Astrocyte (in vitro differentiated cells and primary cell): Measurements from ENCODE around the gene DAG1. TPM values are rescaled to one million over a fixed set of nuclear protein-coding genes. Genes with fewer than 3 reads are reported as not detected.

Experiments
- DNase-seq: peaks from one replicate; pipeline ENCODE4 v3.0.0-alpha.2; 2010; ENCODE audit warnings: low read depth
- FAIRE-seq: peaks from 2 replicates; lab custom pipeline; 2011; peaks lifted over from hg19 to GRCh38; lab: Jason Lieb, UNC
- H2AFZ ChIP-seq: 2 replicates; pipeline ENCODE4 v1.6.0; 2012; ENCODE audit warnings: low read depth, low read length, inconsistent platforms
- H3K27ac ChIP-seq: 2 replicates; pipeline ENCODE4 v1.5.1; 2011; ENCODE audit warnings: low read depth, low read length, inconsistent platforms
- H3K27me3 ChIP-seq: 2 replicates; pipeline ENCODE4 v1.6.0; 2011; ENCODE audit warnings: low read length, inconsistent platforms; ENCODE audit not compliant: insufficient read depth
- H3K36me3 ChIP-seq: 2 replicates; pipeline ENCODE4 v1.5.1; 2011; ENCODE audit warnings: low read length, inconsistent platforms; ENCODE audit not compliant: insufficient read depth
- H3K4me1 ChIP-seq: 2 replicates; pipeline ENCODE4 v1.5.1; 2011; ENCODE audit warnings: low read length, inconsistent platforms; ENCODE audit not compliant: insufficient read depth
- H3K4me2 ChIP-seq: 2 replicates; pipeline ENCODE4 v1.6.0; 2012; ENCODE audit warnings: low read length, inconsistent platforms
- H3K4me3 ChIP-seq: 2 replicates; pipeline ENCODE4 v1.5.1; 2011; ENCODE audit warnings: low read depth, mild to moderate bottlenecking, low read length, inconsistent platforms; ENCODE audit not compliant: insufficient read depth
- H3K79me2 ChIP-seq: 2 replicates; pipeline ENCODE4 v1.6.0; 2012; ENCODE audit warnings: mild to moderate bottlenecking, low read length, inconsistent platforms; ENCODE audit not compliant: insufficient read depth
- H3K9ac ChIP-seq: 2 replicates; pipeline ENCODE4 v1.6.0; 2012; ENCODE audit warnings: mild to moderate bottlenecking, low read length, inconsistent platforms
- H3K9me3 ChIP-seq: 2 replicates; pipeline ENCODE4 v1.5.1; 2012; ENCODE audit warnings: low read depth, mild to moderate bottlenecking, low read length, inconsistent platforms; ENCODE audit not compliant: insufficient read depth
- H4K20me1 ChIP-seq: 2 replicates; pipeline ENCODE4 v1.6.0; 2012; ENCODE audit warnings: low read length, inconsistent platforms; ENCODE audit not compliant: insufficient read depth
- H3K27ac Mint-ChIP-seq: one replicate; pipeline ENCODE4 v1.8.0; 2021; ENCODE audit warnings: mild to moderate bottlenecking, mixed read lengths; ENCODE audit not compliant: unreplicated experiment
- H3K27me3 Mint-ChIP-seq: one replicate; pipeline ENCODE4 v1.8.0; 2021; ENCODE audit warnings: low read depth, mixed read lengths; ENCODE audit not compliant: unreplicated experiment
- H3K36me3 Mint-ChIP-seq: one replicate; pipeline ENCODE4 v1.8.0; 2021; ENCODE audit warnings: low read depth, mixed read lengths; ENCODE audit not compliant: unreplicated experiment
- H3K4me1 Mint-ChIP-seq: one replicate; pipeline ENCODE4 v1.8.0; 2021; ENCODE audit warnings: low read depth, mixed read lengths; ENCODE audit not compliant: unreplicated experiment
- H3K4me3 Mint-ChIP-seq: one replicate; pipeline ENCODE4 v1.8.0; 2021; ENCODE audit warnings: mild to moderate bottlenecking, moderate library complexity, mixed read lengths; ENCODE audit not compliant: unreplicated experiment
- H3K9me3 Mint-ChIP-seq: one replicate; pipeline ENCODE4 v1.8.0; 2021; ENCODE audit warnings: mild to moderate bottlenecking, mixed read lengths; ENCODE audit not compliant: unreplicated experiment
- EZH2 ChIP-seq: IDR thresholded peaks from 2 replicates; pipeline ENCODE4 v1.6.1; 2012; ENCODE audit warnings: mild to moderate bottlenecking, low read length, inconsistent platforms; ENCODE audit not compliant: insufficient read depth
- total RNA-seq: library from RNA; stranded (reverse); gene quantifications from 2 replicates; pipeline ENCODE4 v1.2.1, GENCODE V29; 2021
- TF ChIP-seq, protein P1 (sequence below): IDR thresholded peaks from 2 replicates; pipeline ENCODE4 v1.5.1; 2011; ENCODE audit warnings: low read depth, mild to moderate bottlenecking, inconsistent platforms, low read length, moderate library complexity; ENCODE audit not compliant: insufficient read depth

DAG1 gene
- total RNA-seq, 1 donor from 2014 or later: 84.3 TPM

GRCh38 chr3:49471856-49472495 is 1.9 kb downstream of the DAG1 start:
- H2AFZ ChIP-seq: no peak overlapping the region
- peaks cover 22% of the 10 kb centered on the region for H3K4me1 ChIP-seq
- H3K79me2 ChIP-seq: peaks cover 31% of the 10 kb centered on the region
- Mint-ChIP-seq H3K36me3 (peaks cover 2% of the 10 kb centered on the region), H3K9me3 (no peaks in the 10 kb centered on the region), H3K27me3 (no peaks in the 10 kb centered on the region), H3K4me1 (peaks cover 23% of the 10 kb centered on the region), H3K27ac (peak overlapping the region; percentile 73), H3K4me3 (peak overlapping the region; percentile 92)
- DNase-seq: no peak
- no peaks in the 10 kb centered on the region for H3K27me3 ChIP-seq
- no peak overlapping the region for H3K27ac ChIP-seq
- no peaks in the 10 kb centered on the region for H3K36me3 ChIP-seq
- TF ChIP-seq, protein P1, sequence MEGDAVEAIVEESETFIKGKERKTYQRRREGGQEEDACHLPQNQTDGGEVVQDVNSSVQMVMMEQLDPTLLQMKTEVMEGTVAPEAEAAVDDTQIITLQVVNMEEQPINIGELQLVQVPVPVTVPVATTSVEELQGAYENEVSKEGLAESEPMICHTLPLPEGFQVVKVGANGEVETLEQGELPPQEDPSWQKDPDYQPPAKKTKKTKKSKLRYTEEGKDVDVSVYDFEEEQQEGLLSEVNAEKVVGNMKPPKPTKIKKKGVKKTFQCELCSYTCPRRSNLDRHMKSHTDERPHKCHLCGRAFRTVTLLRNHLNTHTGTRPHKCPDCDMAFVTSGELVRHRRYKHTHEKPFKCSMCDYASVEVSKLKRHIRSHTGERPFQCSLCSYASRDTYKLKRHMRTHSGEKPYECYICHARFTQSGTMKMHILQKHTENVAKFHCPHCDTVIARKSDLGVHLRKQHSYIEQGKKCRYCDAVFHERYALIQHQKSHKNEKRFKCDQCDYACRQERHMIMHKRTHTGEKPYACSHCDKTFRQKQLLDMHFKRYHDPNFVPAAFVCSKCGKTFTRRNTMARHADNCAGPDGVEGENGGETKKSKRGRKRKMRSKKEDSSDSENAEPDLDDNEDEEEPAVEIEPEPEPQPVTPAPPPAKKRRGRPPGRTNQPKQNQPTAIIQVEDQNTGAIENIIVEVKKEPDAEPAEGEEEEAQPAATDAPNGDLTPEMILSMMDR: no peak
- TF ChIP-seq EZH2: no peak
- peaks cover 16% of the 10 kb centered on the region for H4K20me1 ChIP-seq
- H3K9ac ChIP-seq: peak overlapping the region; percentile 88
- H3K4me2 ChIP-seq: peak overlapping the region; percentile 91
- no peak overlapping the region for H3K4me3 ChIP-seq
- FAIRE-seq: no peak
- no peaks in the 10 kb centered on the region for H3K9me3 ChIP-seq

GRCh38 chr3:49476563-49476962 is 6.5 kb downstream of the DAG1 start:
- no peak for FAIRE-seq

More at GRCh38 chr3:49476563-49476962, 6.5 kb downstream of the DAG1 start:
- no peaks in the 10 kb centered on the region for H3K9me3 ChIP-seq
- DNase-seq: no peak
- no peak overlapping the region for H3K4me3 ChIP-seq
- peaks cover 5% of the 10 kb centered on the region for H3K4me1 ChIP-seq
- Mint-ChIP-seq H3K27ac (no peak overlapping the region), H3K9me3 (no peaks in the 10 kb centered on the region), H3K36me3 (peaks cover 2% of the 10 kb centered on the region), H3K27me3 (no peaks in the 10 kb centered on the region), H3K4me3 (no peak overlapping the region), H3K4me1 (peaks cover 10% of the 10 kb centered on the region)
- no peak overlapping the region for H3K27ac ChIP-seq
- no peaks in the 10 kb centered on the region for H3K27me3 ChIP-seq
- no peak overlapping the region for H3K4me2 ChIP-seq
- TF ChIP-seq, protein P1: no peak
- TF ChIP-seq EZH2: no peak
- no peaks in the 10 kb centered on the region for H3K36me3 ChIP-seq
- peaks cover 24% of the 10 kb centered on the region for H3K79me2 ChIP-seq
- H3K9ac ChIP-seq: no peak overlapping the region
- no peak overlapping the region for H2AFZ ChIP-seq
- H4K20me1 ChIP-seq: peaks cover 8% of the 10 kb centered on the region
